ENCODE measurements around the gene SIN3A.

GRCh38 chr15:75416584-75416983 lies 34.9 kb downstream of the SIN3A start:
- TF ChIP-seq POLR2A (IDR thresholded peaks at IDR 0.05; ENCODE audit: low read length) = no peak
- no peak for TF ChIP-seq GATA1 (IDR thresholded peaks at IDR 0.05; ENCODE audit: low read depth, low read length)

Data from erythroblast (primary cell).